ENCODE measurements around the gene GCKR.

The GCKR gene

GRCh38 chr2:27572998-27573429 lies 76.4 kb downstream of the GCKR start:
- DNase-seq (ENCODE audit: low read depth) = no peak
